SU-DHL-6 (cell line): Measurements from ENCODE around the gene SAE1.

Experiments used
- H2AFZ ChIP-seq: fragments of 200-600 bp; sonication (generic); 2 replicates; pipeline ENCODE4 v1.6.1; 2014; ENCODE audit warnings: low read depth, mild to moderate bottlenecking, moderate library complexity, mixed read lengths, antibody characterized with exemption, low read length; ENCODE audit not compliant: severe bottlenecking
- H3F3A ChIP-seq: fragments of 200-600 bp; shearing (Covaris generic); 2 replicates; pipeline ENCODE4 v1.6.0; 2016; ENCODE audit warnings: antibody characterized with exemption, mild to moderate bottlenecking; ENCODE audit not compliant: insufficient read depth
- H3K27ac ChIP-seq: fragments of 200-600 bp; sonication (generic); 2 replicates; pipeline ENCODE4 v1.5.1; 2016; ENCODE audit warnings: low read depth, mild to moderate bottlenecking, low read length, moderate library complexity, mixed read lengths
- H3K27me3 ChIP-seq: fragments of 200-600 bp; sonication (generic), shearing (Covaris generic); 2 replicates; pipeline ENCODE4 v1.6.0; 2014; ENCODE audit warnings: mild to moderate bottlenecking, low read length
- H3K36me3 ChIP-seq: fragments of 200-600 bp; sonication (generic); 2 replicates; pipeline ENCODE4 v1.6.1; 2014; ENCODE audit warnings: mild to moderate bottlenecking, low read length, mixed read lengths
- H3K4me2 ChIP-seq: fragments of 300-600, 200-600 bp; shearing (Covaris generic), sonication (generic); 2 replicates; pipeline ENCODE4 v1.6.0; 2014; ENCODE audit warnings: low read length, low read depth, mild to moderate bottlenecking; ENCODE audit not compliant: poor library complexity, severe bottlenecking
- H3K4me3 ChIP-seq: fragments of 200-600 bp; sonication (generic); 2 replicates; pipeline ENCODE4 v1.5.1; 2014; ENCODE audit warnings: antibody characterized with exemption, low read length, mild to moderate bottlenecking, mixed read lengths; ENCODE audit not compliant: insufficient read depth, poor library complexity, severe bottlenecking
- H3K79me2 ChIP-seq: fragments of 200-600 bp; sonication (generic); 2 replicates; pipeline ENCODE4 v1.6.1; 2014; ENCODE audit warnings: mild to moderate bottlenecking, low read length, moderate library complexity; ENCODE audit not compliant: insufficient read depth
- H3K9ac ChIP-seq: fragments of 200-600 bp; sonication (generic); 2 replicates; pipeline ENCODE4 v1.7.0; 2014; ENCODE audit warnings: mild to moderate bottlenecking, low read length
- H3K9me2 ChIP-seq: fragments of 200-600 bp; sonication (generic); replicated peaks from 2 replicates; pipeline ENCODE4 v1.6.1; 2014; ENCODE audit warnings: low read length; ENCODE audit not compliant: insufficient read depth
- H3K9me3 ChIP-seq: fragments of 200-600 bp; sonication (generic); 2 replicates; pipeline ENCODE4 v1.6.1; 2014; ENCODE audit warnings: low read length, mixed read lengths; ENCODE audit not compliant: insufficient read depth
- H4K20me1 ChIP-seq: fragments of 200-600 bp; sonication (generic); 2 replicates; pipeline ENCODE4 v1.6.1; 2014; ENCODE audit warnings: low read depth, mild to moderate bottlenecking, antibody characterized with exemption, low read length, moderate library complexity, mixed read lengths
- EZH2phosphoT487 ChIP-seq: fragments of 200-600 bp; sonication (generic), shearing (Covaris generic); conservative IDR thresholded peaks from 2 replicates; pipeline ENCODE4 v1.6.1; 2018; ENCODE audit warnings: mild to moderate bottlenecking, antibody characterized with exemption, low read length, moderate library complexity, mixed read lengths
- TF ChIP-seq, protein P1 (sequence below): fragments of 200-600 bp; sonication (generic); IDR thresholded peaks from one replicate; pipeline ENCODE4 v1.5.1; 2017; ENCODE audit warnings: antibody characterized with exemption, mild to moderate bottlenecking, low read length, moderate library complexity; ENCODE audit not compliant: insufficient read depth, poor library complexity, severe bottlenecking

Gene SAE1

DNA sequence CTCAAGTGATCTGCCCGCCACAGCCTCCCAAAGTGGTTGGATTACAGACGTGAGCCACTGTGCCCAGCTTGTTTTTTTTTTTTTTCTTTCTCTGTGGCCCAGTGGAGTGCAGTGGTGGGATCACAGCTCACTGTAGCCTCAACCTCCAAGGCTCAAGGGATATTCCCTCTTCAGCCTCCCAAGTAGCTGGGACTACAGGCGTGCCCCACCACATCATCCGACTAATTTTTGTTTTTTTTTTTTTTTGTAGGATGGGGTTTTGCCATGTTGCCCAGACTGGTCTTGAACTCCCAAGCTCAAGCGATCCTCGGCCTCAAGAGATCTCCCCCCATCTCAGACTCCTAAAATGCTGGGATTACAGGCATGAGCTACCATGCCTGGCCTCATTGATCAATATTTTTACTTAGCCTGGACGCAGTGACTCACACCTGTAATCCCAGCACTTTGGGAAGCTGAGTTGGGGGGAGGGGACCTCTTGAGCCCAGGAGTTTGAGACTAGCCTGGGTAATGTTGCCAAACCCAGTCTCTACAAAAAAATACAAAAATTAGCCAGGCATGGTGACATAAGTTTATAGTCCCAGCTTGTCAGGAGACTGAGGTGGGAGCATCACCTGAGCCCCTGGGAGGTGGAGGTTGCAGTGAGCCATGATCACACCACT, 1.7 kb downstream of the SAE1 start:
- no peaks in the 10 kb centered on the region; the same call in 1 of the 2 replicates for H3K9me3 ChIP-seq
- no peaks in the 10 kb centered on the region for H3K9me2 ChIP-seq
- TF ChIP-seq, protein P1, sequence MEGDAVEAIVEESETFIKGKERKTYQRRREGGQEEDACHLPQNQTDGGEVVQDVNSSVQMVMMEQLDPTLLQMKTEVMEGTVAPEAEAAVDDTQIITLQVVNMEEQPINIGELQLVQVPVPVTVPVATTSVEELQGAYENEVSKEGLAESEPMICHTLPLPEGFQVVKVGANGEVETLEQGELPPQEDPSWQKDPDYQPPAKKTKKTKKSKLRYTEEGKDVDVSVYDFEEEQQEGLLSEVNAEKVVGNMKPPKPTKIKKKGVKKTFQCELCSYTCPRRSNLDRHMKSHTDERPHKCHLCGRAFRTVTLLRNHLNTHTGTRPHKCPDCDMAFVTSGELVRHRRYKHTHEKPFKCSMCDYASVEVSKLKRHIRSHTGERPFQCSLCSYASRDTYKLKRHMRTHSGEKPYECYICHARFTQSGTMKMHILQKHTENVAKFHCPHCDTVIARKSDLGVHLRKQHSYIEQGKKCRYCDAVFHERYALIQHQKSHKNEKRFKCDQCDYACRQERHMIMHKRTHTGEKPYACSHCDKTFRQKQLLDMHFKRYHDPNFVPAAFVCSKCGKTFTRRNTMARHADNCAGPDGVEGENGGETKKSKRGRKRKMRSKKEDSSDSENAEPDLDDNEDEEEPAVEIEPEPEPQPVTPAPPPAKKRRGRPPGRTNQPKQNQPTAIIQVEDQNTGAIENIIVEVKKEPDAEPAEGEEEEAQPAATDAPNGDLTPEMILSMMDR, result no peak
- no peak for TF ChIP-seq EZH2phosphoT487
- peak overlapping the region; percentile 99 for H3K9ac ChIP-seq
- peak overlapping the region; percentile 98 for H3K4me3 ChIP-seq
- peaks cover 4% of the 10 kb centered on the region; the same call in 1 of the 2 replicates for H4K20me1 ChIP-seq
- peaks cover 66% of the 10 kb centered on the region for H3K79me2 ChIP-seq
- H3K4me2 ChIP-seq, result peak overlapping the region; percentile 63
- no peaks in the 10 kb centered on the region for H3K27me3 ChIP-seq
- no peaks in the 10 kb centered on the region for H3K36me3 ChIP-seq
- H3F3A ChIP-seq, result no peaks in the 10 kb centered on the region
- no peak overlapping the region for H3K27ac ChIP-seq
- no peak overlapping the region for H2AFZ ChIP-seq

GRCh38 chr19:47133021-47133471, 2.4 kb downstream of the SAE1 start:
- H2AFZ ChIP-seq, result no peak overlapping the region
- TF ChIP-seq, protein P1, result no peak
- TF ChIP-seq EZH2phosphoT487, result no peak
- H3K9me2 ChIP-seq, result no peaks in the 10 kb centered on the region
- no peak overlapping the region for H3K4me3 ChIP-seq
- no peaks in the 10 kb centered on the region; the same call in 1 of the 2 replicates for H3K9me3 ChIP-seq
- H3F3A ChIP-seq, result no peaks in the 10 kb centered on the region
- no peak overlapping the region for H3K27ac ChIP-seq
- H3K9ac ChIP-seq, result no peak overlapping the region
- peaks cover 4% of the 10 kb centered on the region; the same call in 1 of the 2 replicates for H4K20me1 ChIP-seq
- H3K27me3 ChIP-seq, result no peaks in the 10 kb centered on the region
- peaks cover 74% of the 10 kb centered on the region for H3K79me2 ChIP-seq
- H3K36me3 ChIP-seq, result no peaks in the 10 kb centered on the region
- peak overlapping the region; percentile 63 for H3K4me2 ChIP-seq

DNA sequence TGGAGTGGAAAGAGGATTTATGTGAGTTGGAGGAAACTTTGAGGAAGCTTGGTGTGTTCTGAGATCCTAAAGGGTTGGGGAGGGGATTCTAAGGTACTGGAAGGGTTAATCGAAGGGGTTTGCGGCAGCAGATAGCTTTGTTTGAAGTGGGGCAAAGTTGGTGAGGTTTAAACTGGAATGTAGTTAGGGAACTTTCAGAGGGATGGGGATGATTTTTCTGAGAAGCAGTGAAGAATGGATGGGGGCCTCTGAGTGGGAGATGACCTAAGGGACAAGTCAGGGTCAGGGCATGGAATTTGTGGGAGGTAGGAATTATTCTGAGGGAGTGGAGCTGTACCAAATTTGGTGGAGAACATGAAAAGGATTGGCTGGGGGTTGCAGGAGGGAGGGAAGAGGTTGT, 3.9 kb downstream of the SAE1 start:
- Histone ChIP-seq H4K20me1 (peaks cover 8% of the 10 kb centered on the region), H3K79me2 (peaks cover 89% of the 10 kb centered on the region), H3K9me2 (no peaks in the 10 kb centered on the region), H3K27me3 (no peaks in the 10 kb centered on the region), H3K4me2 (peak overlapping the region; percentile 19), H3F3A (no peaks in the 10 kb centered on the region), H3K9ac (no peak overlapping the region), H3K36me3 (no peaks in the 10 kb centered on the region), H2AFZ (no peak overlapping the region), H3K27ac (no peak overlapping the region), H3K4me3 (no peak overlapping the region), H3K9me3 (no peaks in the 10 kb centered on the region; the same call in 1 of the 2 replicates)
- TF ChIP-seq EZH2phosphoT487, result no peak
- TF ChIP-seq, protein P1, result no peak
